Measurements from ENCODE around the gene NKPD1. TPM values are rescaled to one million over a fixed set of nuclear protein-coding genes. Genes with fewer than 3 reads are reported as not detected.

The NKPD1 gene
- total RNA-seq, 4 donors from 2014 or later: 42.0 to 100 (median 51.4) TPM

- 63 to 81% methylated on average over 12 of the region's 12 CpGs for WGBS, 2 donors
- DNase-seq (ENCODE audit: low spot score in 2 of 2): no peak
Measured at GRCh38 chr19:45117671-45118070, 43.1 kb downstream of the NKPD1 start.

GRCh38 chr19:45117167-45117594 is 43.6 kb downstream of the NKPD1 start:
- TF ChIP-seq POLR2A (IDR thresholded peaks at IDR 0.05): no peak
- TF ChIP-seq CTCF (IDR thresholded peaks at IDR 0.05): no peak
- WGBS, 2 donors: 52 to 58% methylated on average over 13 to 16 of the region's 16 CpGs
- intact Hi-C loops (cut with DNase I; ENCODE audit: low total_unique reads): no loop called here
- no peak for DNase-seq (ENCODE audit: low spot score in 2 of 2)
- H3K4me3 ChIP-seq (ENCODE audit: low read depth, poor library complexity, severe bottlenecking): no peak overlapping the region

More at GRCh38 chr19:45117671-45118070, 43.1 kb downstream of the NKPD1 start:
- intact Hi-C loops (cut with DNase I; ENCODE audit: low total_unique reads): no loop called here
- no peak for TF ChIP-seq POLR2A (IDR thresholded peaks at IDR 0.05)
- TF ChIP-seq CTCF (IDR thresholded peaks at IDR 0.05): no peak
- no peak overlapping the region for H3K4me3 ChIP-seq (ENCODE audit: low read depth, poor library complexity, severe bottlenecking)

GRCh38 chr19:45115809-45116615 is 44.8 kb downstream of the NKPD1 start:
- intact Hi-C loops (cut with DNase I; ENCODE audit: low total_unique reads): no loop called here
- H3K4me3 ChIP-seq (ENCODE audit: low read depth, poor library complexity, severe bottlenecking): no peak overlapping the region
- 91 to 92% methylated on average over 18 to 19 of the region's 21 CpGs for WGBS, 2 donors
- no peak for DNase-seq (ENCODE audit: low spot score in 2 of 2)
- no peak for TF ChIP-seq POLR2A (IDR thresholded peaks at IDR 0.05)
- no peak for TF ChIP-seq CTCF (IDR thresholded peaks at IDR 0.05)

- TF ChIP-seq CTCF (IDR thresholded peaks at IDR 0.05): no peak
- no peak for TF ChIP-seq POLR2A (IDR thresholded peaks at IDR 0.05)
- intact Hi-C loops (cut with DNase I; ENCODE audit: low total_unique reads): no loop called here
- 76% methylated on average over 4 of the region's 4 CpGs for WGBS, 2 donors
- no peak overlapping the region for H3K4me3 ChIP-seq (ENCODE audit: low read depth, poor library complexity, severe bottlenecking)
- DNase-seq (ENCODE audit: low spot score in 2 of 2): no peak
Measured at GRCh38 chr19:45114116-45114515, 46.7 kb downstream of the NKPD1 start.

- H3K4me3 ChIP-seq (ENCODE audit: low read depth, poor library complexity, severe bottlenecking): no peak overlapping the region
- intact Hi-C loops (cut with DNase I; ENCODE audit: low total_unique reads): no loop called here
- TF ChIP-seq CTCF (IDR thresholded peaks at IDR 0.05): no peak
- TF ChIP-seq POLR2A (IDR thresholded peaks at IDR 0.05): no peak
- no peak for DNase-seq (ENCODE audit: low spot score in 2 of 2)
- WGBS, 2 donors: 56 to 65% methylated on average over 9 of the region's 9 CpGs
Measured at GRCh38 chr19:45113628-45114027, 47.2 kb downstream of the NKPD1 start.

Measured in lower leg skin (tissue), 4 donors.